Activated T-helper 1 cell treated with anti-CD3 and anti-CD28 coated beads, Interleukin-12 subunit alpha, Interleukin-12 subunit beta, Interleukin-2, Interleukin-4 antibody, amounts not matched to agents 30 ng/mL and 10 ng/mL and 1 ng/mL, durations not matched to agents 14 hours and 24 hours and 36 hours (primary cell): Measurements from ENCODE around the gene IPMK. TPM values are rescaled to one million over a fixed set of nuclear protein-coding genes. Genes with fewer than 3 reads are reported as not detected.

Experiments
- DNase-seq: peaks from one replicate; pipeline ENCODE4 v3.0.0; 2021; ENCODE audit warnings: low spot score
- H3K27ac Mint-ChIP-seq: one replicate; pipeline ENCODE4 v1.8.0; 2021; ENCODE audit warnings: mild to moderate bottlenecking, mixed read lengths
- H3K27me3 Mint-ChIP-seq: one replicate; pipeline ENCODE4 v1.8.0; 2022; ENCODE audit warnings: mild to moderate bottlenecking, moderate library complexity, mixed read lengths; ENCODE audit not compliant: insufficient read depth
- H3K36me3 Mint-ChIP-seq: one replicate; pipeline ENCODE4 v1.8.0; 2021; ENCODE audit warnings: low read depth, mixed read lengths
- H3K4me1 Mint-ChIP-seq: one replicate; pipeline ENCODE4 v1.8.0; 2021; ENCODE audit warnings: low read depth, mixed read lengths
- H3K4me3 Mint-ChIP-seq: one replicate; pipeline ENCODE4 v1.8.0; 2021; ENCODE audit warnings: mild to moderate bottlenecking, moderate library complexity, mixed read lengths
- H3K9me3 Mint-ChIP-seq: one replicate; pipeline ENCODE4 v1.8.0; 2021; ENCODE audit warnings: mixed read lengths
- intact Hi-C: fragments of 100-400 bp; cut with micrococcal nuclease; formaldehyde crosslinking; loops from one replicate; pipeline ENCODE4 v1.15.1; 2024
- total RNA-seq: library from RNA; stranded (reverse); gene quantifications from 2 replicates; pipeline ENCODE4 v1.2.3, GENCODE V29; 2022

IPMK gene
- total RNA-seq, 1 donor from 2014 or later = 6.5 TPM

- H3K27ac Mint-ChIP-seq = no peak overlapping the region
- peaks cover 8% of the 10 kb centered on the region for H3K27me3 Mint-ChIP-seq
- no peak overlapping the region for H3K4me3 Mint-ChIP-seq
- H3K9me3 Mint-ChIP-seq = no peaks in the 10 kb centered on the region
- no peaks in the 10 kb centered on the region for H3K4me1 Mint-ChIP-seq
- DNase-seq = no peak
- intact Hi-C loops = no loop called here
- no peaks in the 10 kb centered on the region for H3K36me3 Mint-ChIP-seq
These were observed 113.9 kb downstream of the IPMK start for GRCh38 chr10:58153751-58154150.

- H3K4me3 Mint-ChIP-seq = no peak overlapping the region
- intact Hi-C loops = no loop called here
- H3K27ac Mint-ChIP-seq = no peak overlapping the region
- H3K4me1 Mint-ChIP-seq = no peaks in the 10 kb centered on the region
- peaks cover 8% of the 10 kb centered on the region for H3K27me3 Mint-ChIP-seq
- no peaks in the 10 kb centered on the region for H3K9me3 Mint-ChIP-seq
- H3K36me3 Mint-ChIP-seq = no peaks in the 10 kb centered on the region
- DNase-seq = peak; percentile 2
These were observed 114.9 kb downstream of the IPMK start for GRCh38 chr10:58152673-58153263.

- Mint-ChIP-seq H3K27me3 (peaks cover 6% of the 10 kb centered on the region), H3K9me3 (peaks cover 4% of the 10 kb centered on the region), H3K4me1 (no peaks in the 10 kb centered on the region), H3K36me3 (no peaks in the 10 kb centered on the region), H3K27ac (no peak overlapping the region), H3K4me3 (no peak overlapping the region)
- DNase-seq = no peak
- intact Hi-C loops = no loop called here
These were observed 117.4 kb downstream of the IPMK start for GRCh38 chr10:58150290-58150689.

- intact Hi-C loops = no loop called here
- H3K9me3 Mint-ChIP-seq = peaks cover 21% of the 10 kb centered on the region
- H3K4me3 Mint-ChIP-seq = no peak overlapping the region
- no peaks in the 10 kb centered on the region for H3K27me3 Mint-ChIP-seq
- H3K4me1 Mint-ChIP-seq = peaks cover 12% of the 10 kb centered on the region
- no peak for DNase-seq
- H3K36me3 Mint-ChIP-seq = no peaks in the 10 kb centered on the region
- H3K27ac Mint-ChIP-seq = no peak overlapping the region
These were observed 123.8 kb downstream of the IPMK start for GRCh38 chr10:58143944-58144343.

Other genes with a start within 250 kb of the IPMK start
- 50.4 and 56.0 TPM in 2 replicates for gene CISD1, start 1.3 kb upstream of the IPMK start, total RNA-seq
- 17.9 and 19.6 TPM in 2 replicates for gene UBE2D1, start 67.1 kb upstream of the IPMK start, total RNA-seq
- gene TFAM, start 117.5 kb upstream of the IPMK start, total RNA-seq = 99.9 and 106 TPM in 2 replicates
- 0.03 TPM in 1 of 2 replicates, not detected in the other for gene BICC1, start 245.0 kb upstream of the IPMK start, total RNA-seq